Gastroesophageal sphincter (tissue), 3 donors: ENCODE measurements around the gene DZIP1L.

Experiments used
- CTCF ChIP-seq, 4 experiments: fragments of 200-600 bp in 2 of 4; fragments of 450-650 bp in 2 of 4; sonication (generic) in 1 of 4; IDR thresholded peaks; one replicate each; pipeline ENCODE4 v1.5.1; 2017 to 2019; ENCODE audit warnings: antibody characterized with exemption in 4 of 4, mild to moderate bottlenecking in 2 of 4, moderate library complexity in 2 of 4
- POLR2A ChIP-seq, 2 donors: fragments of 450-650 bp; IDR thresholded peaks; one replicate each; pipeline ENCODE4 v1.6.1; 2017; ENCODE audit warnings: antibody characterized with exemption in 2 of 2, mild to moderate bottlenecking in 2 of 2, moderate library complexity in 1 of 2

GRCh38 chr3:138079901-138080300 lies 35.5 kb downstream of the DZIP1L start:
- TF ChIP-seq CTCF (IDR thresholded peaks at IDR 0.05) (no peak), POLR2A (IDR thresholded peaks at IDR 0.05) (no peak)
